Smooth muscle cell (in vitro differentiated cells): Measurements from ENCODE around the gene SELENOO. TPM values are rescaled to one million over a fixed set of nuclear protein-coding genes. Genes with fewer than 3 reads are reported as not detected.

Source experiments
- DNase-seq: peaks from one replicate; lab custom pipeline; 2025; ENCODE audit not compliant: unreplicated experiment; lab: John Stamatoyannopoulos, UW
- H2AFZ ChIP-seq: fragments of 200-600 bp; sonication (generic); 2 replicates; pipeline ENCODE4 v1.6.0; 2016; ENCODE audit warnings: antibody characterized with exemption, low read depth, mild to moderate bottlenecking
- H3F3A ChIP-seq: fragments of 200-600 bp; sonication (generic); 2 replicates; pipeline ENCODE4 v1.6.0; 2017; ENCODE audit warnings: antibody characterized with exemption, low read depth
- H3K27ac ChIP-seq: fragments of 200-600 bp; sonication (generic); 2 replicates; pipeline ENCODE4 v1.5.1; 2016; ENCODE audit warnings: low read depth, mild to moderate bottlenecking
- H3K27me3 ChIP-seq: fragments of 200-600 bp; sonication (generic); 2 replicates; pipeline ENCODE4 v1.6.1; 2016; ENCODE audit warnings: low read depth, mild to moderate bottlenecking
- H3K36me3 ChIP-seq: fragments of 200-600 bp; sonication (generic); 2 replicates; pipeline ENCODE4 v1.5.1; 2016; ENCODE audit warnings: low read depth
- H3K4me1 ChIP-seq: fragments of 200-600 bp; sonication (generic); 2 replicates; pipeline ENCODE4 v1.5.1; 2016; ENCODE audit warnings: low read depth
- H3K4me2 ChIP-seq: fragments of 200-600 bp; sonication (generic); 2 replicates; pipeline ENCODE4 v1.6.0; 2016; ENCODE audit warnings: mild to moderate bottlenecking
- H3K4me3 ChIP-seq: fragments of 200-600 bp; sonication (generic); 2 replicates; pipeline ENCODE4 v1.5.1; 2016; ENCODE audit warnings: mild to moderate bottlenecking
- H3K79me2 ChIP-seq: fragments of 200-600 bp; sonication (generic); 2 replicates; pipeline ENCODE4 v1.6.0; 2016; ENCODE audit warnings: low read depth, mild to moderate bottlenecking
- H3K9ac ChIP-seq: fragments of 200-600 bp; sonication (generic); 2 replicates; pipeline ENCODE4 v1.6.0; 2016; ENCODE audit warnings: low read depth
- H3K9me3 ChIP-seq: fragments of 200-600 bp; sonication (generic); replicated peaks from 2 replicates; pipeline ENCODE4 v1.5.1; 2016; ENCODE audit warnings: low read depth
- H4K20me1 ChIP-seq: fragments of 200-600 bp; sonication (generic); 2 replicates; pipeline ENCODE4 v1.6.0; 2016; ENCODE audit warnings: low read depth
- CTCF ChIP-seq: fragments of 200-600 bp; sonication (generic); IDR thresholded peaks from 2 replicates; pipeline ENCODE4 v1.5.1; 2017; ENCODE audit warnings: borderline replicate concordance, mild to moderate bottlenecking, antibody characterized with exemption; ENCODE audit not compliant: insufficient read depth, poor library complexity, severe bottlenecking
- WGBS: methylation state at CpG from one replicate; pipeline ENCODE4 v1.1.7; 2016; ENCODE audit warnings: low lambda C conversion rate; 5-methylcytosine and 5-hydroxymethylcytosine counted together
- polyA plus RNA-seq: library from polyadenylated mRNA; unstranded; fragments of >200 nt; fragmentation: Nextera tagmentation; extraction: Ambion mirVana; gene quantifications from 2 replicates; pipeline ENCODE4 v1.2.1, GENCODE V29; 2016
- total RNA-seq: library from RNA; depleted of rRNA; stranded (reverse); fragments of >200 nt; gene quantifications from 2 replicates; pipeline ENCODE4 v1.2.3, GENCODE V29; 2014

SELENOO gene
- total and polyA plus RNA-seq, 2 experiments from 2014 or later = 9.0 to 21.3 TPM

- no peak for TF ChIP-seq CTCF
- no peak for DNase-seq
- no peaks in the 10 kb centered on the region for H3K36me3 ChIP-seq
- peaks cover 84% of the 10 kb centered on the region for H4K20me1 ChIP-seq
- H3K9me3 ChIP-seq = no peaks in the 10 kb centered on the region
- H3K27me3 ChIP-seq = no peaks in the 10 kb centered on the region
- no peak overlapping the region for H3K4me2 ChIP-seq
- H3K4me1 ChIP-seq = no peaks in the 10 kb centered on the region
- no peak overlapping the region for H3K27ac ChIP-seq
- H3K4me3 ChIP-seq = no peak overlapping the region
- H3K9ac ChIP-seq = no peak overlapping the region
- WGBS = 96% methylated on average over 17 of the region's 17 CpGs
- H3K79me2 ChIP-seq = peaks cover 39% of the 10 kb centered on the region
- no peak overlapping the region for H2AFZ ChIP-seq
- H3F3A ChIP-seq = no peaks in the 10 kb centered on the region
Observed at GRCh38 chr22:50215297-50216054, 14.7 kb downstream of the SELENOO start.

GRCh38 chr22:50216055-50216683, 15.4 kb downstream of the SELENOO start:
- Histone ChIP-seq H3K9ac (no peak overlapping the region), H3K4me2 (no peak overlapping the region), H3K36me3 (no peaks in the 10 kb centered on the region), H3K4me3 (no peak overlapping the region), H3K4me1 (no peaks in the 10 kb centered on the region), H2AFZ (no peak overlapping the region), H4K20me1 (peaks cover 78% of the 10 kb centered on the region), H3K27me3 (no peaks in the 10 kb centered on the region), H3K79me2 (peaks cover 32% of the 10 kb centered on the region), H3F3A (no peaks in the 10 kb centered on the region), H3K9me3 (no peaks in the 10 kb centered on the region), H3K27ac (no peak overlapping the region)
- 94% methylated on average over 15 of the region's 15 CpGs for WGBS
- DNase-seq = no peak
- no peak for TF ChIP-seq CTCF

GRCh38 chr22:50216684-50217520, 16.1 kb downstream of the SELENOO start:
- WGBS = 98% methylated on average over 57 of the region's 57 CpGs
- H3K9me3 ChIP-seq = no peaks in the 10 kb centered on the region
- H3K4me2 ChIP-seq = no peak overlapping the region
- no peak overlapping the region for H3K27ac ChIP-seq
- peaks cover 70% of the 10 kb centered on the region for H4K20me1 ChIP-seq
- H3K27me3 ChIP-seq = no peaks in the 10 kb centered on the region
- no peak for DNase-seq
- H3K4me1 ChIP-seq = no peaks in the 10 kb centered on the region
- H3K79me2 ChIP-seq = peaks cover 26% of the 10 kb centered on the region
- H3K36me3 ChIP-seq = no peaks in the 10 kb centered on the region
- no peak for TF ChIP-seq CTCF
- no peak overlapping the region for H3K9ac ChIP-seq
- H2AFZ ChIP-seq = no peak overlapping the region
- H3K4me3 ChIP-seq = no peak overlapping the region
- H3F3A ChIP-seq = no peaks in the 10 kb centered on the region
